ENCODE measurements around the gene BACE1. TPM values are rescaled to one million over a fixed set of nuclear protein-coding genes. Genes with fewer than 3 reads are reported as not detected.

Gene BACE1
- total and polyA plus RNA-seq, 7 experiments from 2014 or later: 0.23 to 2.0 (median 0.34) TPM

DNA sequence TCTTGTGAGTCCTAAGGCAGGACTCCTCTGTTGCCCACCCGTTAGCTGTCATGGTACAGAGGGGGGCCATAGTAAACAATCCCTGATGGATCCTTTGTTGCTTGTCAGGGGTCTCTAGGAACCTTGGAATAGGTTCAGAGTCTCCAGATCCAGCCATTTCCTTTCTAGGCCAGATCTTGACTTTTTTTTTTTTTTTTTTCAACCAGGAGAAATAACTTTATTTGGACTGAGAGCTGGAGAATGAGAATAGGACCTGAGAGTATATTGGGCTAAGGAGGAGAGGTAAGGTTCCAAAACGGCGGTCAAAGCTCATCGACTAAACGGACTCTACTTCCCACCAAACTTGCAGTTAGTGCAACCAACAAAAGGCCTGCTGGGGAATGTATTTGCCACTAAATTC, 19.3 kb upstream of the BACE1 start:
- H3K4me3 ChIP-seq (ENCODE audit: low read length): no peak overlapping the region
- H3K9me3 ChIP-seq (ENCODE audit: control insufficient read depth in 2 of 3, low read length in 3 of 3): no peaks in the 10 kb centered on the region
- Mint-ChIP-seq H3K4me3 (no peak overlapping the region), H3K4me1 (peaks cover 0 to 20% (median 14%) of the 10 kb centered on the region in 7 donors), H3K36me3 (peaks cover 0 to 43% (median 10%) of the 10 kb centered on the region in 5 donors), H3K27ac (peak overlapping the region in 1 of 9 donors; percentile 16), H3K9me3 (no peaks in the 10 kb centered on the region), H3K27me3 (no peaks in the 10 kb centered on the region)
- ATAC-seq (no peak), DNase-seq (no peak)
- H3K27me3 ChIP-seq (ENCODE audit: control insufficient read depth in 2 of 2, insufficient read depth in 2 of 2, low read length in 2 of 2): no peaks in the 10 kb centered on the region
- no peaks in the 10 kb centered on the region for H3K4me1 ChIP-seq (ENCODE audit: control insufficient read depth in 2 of 2, insufficient read depth in 2 of 2, low read length in 2 of 2)
- POLR2A ChIA-PET: no interaction called here
- intact Hi-C loops (cut with micrococcal nuclease): no loop called here
- no peak overlapping the region for H3K27ac ChIP-seq (ENCODE audit: low read depth, low read length)
- peaks cover 0 to 45% (median 0%) of the 10 kb centered on the region in 3 experiments for H3K36me3 ChIP-seq (ENCODE audit: control insufficient read depth in 2 of 3, insufficient read depth in 3 of 3, low read length in 3 of 3)
- CTCF ChIA-PET: interaction anchor here (0.7 to 1.2 kb wide), 2 partner anchors 107 to 566 kb away, joined by 3 read pairs; no protein-coding TSS in a partner anchor

DNA sequence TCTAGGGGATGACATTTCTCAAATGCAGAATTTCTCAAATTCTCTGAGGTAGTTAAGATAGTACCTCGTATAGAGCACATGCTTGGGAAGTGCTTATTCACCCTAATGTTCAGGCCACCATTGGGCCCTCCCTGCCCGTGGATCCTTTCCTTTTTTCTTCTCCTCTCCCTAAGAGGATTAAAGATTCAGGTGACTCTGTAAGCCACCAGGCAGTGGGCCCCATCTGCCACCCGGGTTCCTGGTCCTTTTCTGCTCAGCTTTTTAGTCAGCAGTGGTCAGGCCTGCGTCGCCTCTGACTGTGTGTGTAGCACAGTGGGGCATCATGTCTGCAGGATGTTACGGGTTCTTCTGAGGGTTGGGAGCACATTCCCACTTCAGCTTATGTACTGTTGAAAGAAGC, 18.8 kb upstream of the BACE1 start:
- CTCF ChIA-PET: interaction anchor here (1.2 kb wide), 1 partner anchor 107 kb away, joined by 3 read pairs; no protein-coding TSS in a partner anchor
- no peak overlapping the region for H3K4me3 Mint-ChIP-seq

DNA sequence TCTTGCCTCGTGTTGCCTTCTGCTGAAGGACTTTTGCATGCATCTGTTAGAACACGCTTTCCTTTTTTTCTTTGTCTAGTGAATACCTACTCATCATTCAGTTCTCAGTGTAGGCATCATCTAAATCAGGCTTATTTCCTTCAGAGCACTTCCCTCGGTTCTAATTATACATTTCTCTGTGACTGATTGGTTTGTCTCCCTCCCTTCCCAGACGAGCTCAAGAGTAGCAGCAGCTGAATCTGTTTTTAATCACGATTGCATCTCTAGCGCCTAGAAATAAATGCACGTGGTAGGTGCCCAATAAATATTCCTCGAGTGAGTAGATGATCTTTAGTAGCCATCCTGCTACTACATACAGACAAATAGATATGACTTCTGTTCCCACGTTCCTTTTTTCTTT, 17.9 kb upstream of the BACE1 start:
- H3K4me3 ChIP-seq (ENCODE audit: low read length): no peak overlapping the region
- Mint-ChIP-seq H3K4me3 (no peak overlapping the region), H3K9me3 (no peaks in the 10 kb centered on the region), H3K27me3 (no peaks in the 10 kb centered on the region), H3K36me3 (peaks cover 0 to 36% (median 10%) of the 10 kb centered on the region in 5 donors), H3K27ac (no peak overlapping the region), H3K4me1 (peaks cover 5 to 24% (median 20%) of the 10 kb centered on the region in 7 donors)
- ATAC-seq (no peak), DNase-seq (no peak)
- POLR2A ChIA-PET: no interaction called here
- CTCF ChIA-PET: no interaction called here
- H3K27me3 ChIP-seq (ENCODE audit: control insufficient read depth in 2 of 2, insufficient read depth in 2 of 2, low read length in 2 of 2): no peaks in the 10 kb centered on the region
- peaks cover 0 to 3% of the 10 kb centered on the region in 2 donors for H3K4me1 ChIP-seq (ENCODE audit: control insufficient read depth in 2 of 2, insufficient read depth in 2 of 2, low read length in 2 of 2)
- H3K36me3 ChIP-seq (ENCODE audit: control insufficient read depth in 2 of 3, insufficient read depth in 3 of 3, low read length in 3 of 3): peaks cover 0 to 32% (median 0%) of the 10 kb centered on the region in 3 experiments
- intact Hi-C loops (cut with micrococcal nuclease): no loop called here
- no peaks in the 10 kb centered on the region for H3K9me3 ChIP-seq (ENCODE audit: control insufficient read depth in 2 of 3, low read length in 3 of 3)
- no peak overlapping the region for H3K27ac ChIP-seq (ENCODE audit: low read depth, low read length)

More for the DNA sequence above, 18.8 kb upstream of the BACE1 start:
- no peak for DNase-seq
- Histone ChIP-seq H3K27me3 (ENCODE audit: control insufficient read depth in 2 of 2, insufficient read depth in 2 of 2, low read length in 2 of 2) (no peaks in the 10 kb centered on the region), H3K36me3 (ENCODE audit: control insufficient read depth in 2 of 3, insufficient read depth in 3 of 3, low read length in 3 of 3) (peaks cover 0 to 40% (median 0%) of the 10 kb centered on the region in 3 experiments), H3K4me1 (ENCODE audit: control insufficient read depth in 2 of 2, insufficient read depth in 2 of 2, low read length in 2 of 2) (no peaks in the 10 kb centered on the region), H3K27ac (ENCODE audit: low read depth, low read length) (no peak overlapping the region), H3K4me3 (ENCODE audit: low read length) (no peak overlapping the region), H3K9me3 (ENCODE audit: control insufficient read depth in 2 of 3, low read length in 3 of 3) (no peaks in the 10 kb centered on the region)
- Mint-ChIP-seq H3K36me3 (peaks cover 0 to 39% (median 10%) of the 10 kb centered on the region in 5 donors), H3K4me1 (peaks cover 3 to 23% (median 18%) of the 10 kb centered on the region in 7 donors), H3K9me3 (no peaks in the 10 kb centered on the region), H3K27me3 (no peaks in the 10 kb centered on the region), H3K27ac (no peak overlapping the region)
- no peak for ATAC-seq
- POLR2A ChIA-PET: no interaction called here
- intact Hi-C loops (cut with micrococcal nuclease): no loop called here

DNA sequence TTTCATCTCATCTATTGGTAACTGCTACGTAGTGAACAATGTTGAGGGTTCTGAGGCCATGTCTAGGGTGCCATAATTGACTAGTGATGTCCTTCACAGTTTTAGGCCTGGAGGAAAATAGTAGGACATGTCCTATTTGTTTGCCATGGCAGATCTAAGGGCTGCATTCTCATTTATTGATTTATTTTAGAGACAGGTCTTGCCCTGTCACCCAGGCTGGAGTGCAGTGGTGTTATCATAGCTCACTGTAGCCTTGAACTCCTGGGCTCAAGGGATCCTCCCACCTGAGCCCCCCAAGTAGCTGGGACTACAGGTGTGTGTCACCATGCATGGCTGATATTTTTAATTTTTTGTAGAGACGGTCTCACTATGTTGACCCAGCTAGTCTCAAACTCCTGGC, 16.8 kb upstream of the BACE1 start:
- Mint-ChIP-seq H3K4me3 (no peak overlapping the region), H3K27me3 (no peaks in the 10 kb centered on the region), H3K27ac (no peak overlapping the region), H3K36me3 (peaks cover 0 to 26% (median 4%) of the 10 kb centered on the region in 5 donors), H3K9me3 (no peaks in the 10 kb centered on the region), H3K4me1 (peaks cover 5 to 23% (median 20%) of the 10 kb centered on the region in 7 donors)
- ATAC-seq (no peak), DNase-seq (no peak)
- intact Hi-C loops (cut with micrococcal nuclease): no loop called here
- POLR2A ChIA-PET: interaction anchor here (0.6 kb wide), 1 partner anchor 10 kb away, joined by 4 read pairs; no protein-coding TSS in a partner anchor
- Histone ChIP-seq H3K36me3 (ENCODE audit: control insufficient read depth in 2 of 3, insufficient read depth in 3 of 3, low read length in 3 of 3) (peaks cover 0 to 22% (median 0%) of the 10 kb centered on the region in 3 experiments), H3K9me3 (ENCODE audit: control insufficient read depth in 2 of 3, low read length in 3 of 3) (no peaks in the 10 kb centered on the region), H3K27ac (ENCODE audit: low read depth, low read length) (no peak overlapping the region), H3K4me1 (ENCODE audit: control insufficient read depth in 2 of 2, insufficient read depth in 2 of 2, low read length in 2 of 2) (peaks cover 0 to 10% of the 10 kb centered on the region in 2 donors), H3K27me3 (ENCODE audit: control insufficient read depth in 2 of 2, insufficient read depth in 2 of 2, low read length in 2 of 2) (no peaks in the 10 kb centered on the region), H3K4me3 (ENCODE audit: low read length) (no peak overlapping the region)
- CTCF ChIA-PET: interaction anchor here (1.7 kb wide), 1 partner anchor 10 kb away, joined by 6 read pairs; no protein-coding TSS in a partner anchor

DNA sequence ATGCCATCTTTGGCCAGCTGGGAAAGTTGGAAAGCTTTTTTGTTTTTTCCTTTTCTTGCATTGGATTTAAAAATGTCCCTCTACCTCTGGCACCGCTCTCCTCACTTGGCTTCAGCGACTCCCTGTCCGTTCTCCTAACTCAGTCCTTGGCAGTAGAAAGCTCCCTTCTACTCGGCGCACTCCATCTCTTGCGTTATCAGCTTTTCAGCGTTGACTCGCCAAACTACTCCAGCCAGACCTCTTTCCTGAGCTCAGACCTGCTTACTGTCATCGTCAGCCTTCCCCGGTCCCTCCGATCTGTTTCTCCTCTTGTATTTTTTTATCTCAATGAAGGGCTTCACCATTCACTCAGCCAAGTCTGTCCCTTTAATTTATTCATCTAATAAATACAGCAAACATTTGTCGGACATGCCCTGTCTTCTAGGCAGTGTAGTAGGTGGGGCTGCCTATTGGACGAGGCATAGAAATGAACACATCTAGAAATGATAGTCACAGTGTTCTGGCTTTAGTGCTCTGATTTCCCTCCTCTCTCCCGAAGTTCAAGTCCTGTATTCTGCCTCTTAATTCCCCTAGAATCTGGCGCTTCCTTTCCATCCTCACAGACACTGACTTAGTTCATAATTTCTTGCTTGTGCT, 12.4 kb upstream of the BACE1 start:
- peak; percentile 2 for ATAC-seq
- H3K27ac ChIP-seq (ENCODE audit: low read depth, low read length): peak overlapping the region; percentile 79
- H3K9me3 ChIP-seq (ENCODE audit: control insufficient read depth in 2 of 3, low read length in 3 of 3): no peaks in the 10 kb centered on the region
- peaks cover 0 to 10% of the 10 kb centered on the region in 2 donors for H3K4me1 ChIP-seq (ENCODE audit: control insufficient read depth in 2 of 2, insufficient read depth in 2 of 2, low read length in 2 of 2)
- Mint-ChIP-seq H3K4me3 (no peak overlapping the region), H3K27ac (no peak overlapping the region), H3K9me3 (no peaks in the 10 kb centered on the region), H3K4me1 (peaks cover 0 to 21% (median 14%) of the 10 kb centered on the region in 7 donors), H3K27me3 (no peaks in the 10 kb centered on the region), H3K36me3 (peaks cover 0 to 3% (median 0%) of the 10 kb centered on the region in 5 donors)
- DNase-seq: peak in 1 of 9 donors; percentile 7
- H3K36me3 ChIP-seq (ENCODE audit: control insufficient read depth in 2 of 3, insufficient read depth in 3 of 3, low read length in 3 of 3): no peaks in the 10 kb centered on the region
- CTCF ChIA-PET: interaction anchor here (1.0 kb wide), 1 partner anchor 19 kb away, joined by 4 read pairs; no protein-coding TSS in a partner anchor
- H3K4me3 ChIP-seq (ENCODE audit: low read length): peak overlapping the region; percentile 66
- intact Hi-C loops (cut with micrococcal nuclease): loop anchor here (5.0 to 10.0 kb wide), 3 partner anchors 154 to 556 kb away; partner anchors contain the start of genes BUD13 (in 2 of the 2), SIDT2 (in 1 of the 2) and ZPR1 (in 1 of the 2)
- POLR2A ChIA-PET: interaction anchor here (0.6 to 1.4 kb wide), 6 partner anchors 84 to 1419 kb away, joined by 3 to 6 read pairs (median 3); partner anchors contain the start of genes PAFAH1B2, PCSK7 and SIDT2
- no peaks in the 10 kb centered on the region for H3K27me3 ChIP-seq (ENCODE audit: control insufficient read depth in 2 of 2, insufficient read depth in 2 of 2, low read length in 2 of 2)

DNA sequence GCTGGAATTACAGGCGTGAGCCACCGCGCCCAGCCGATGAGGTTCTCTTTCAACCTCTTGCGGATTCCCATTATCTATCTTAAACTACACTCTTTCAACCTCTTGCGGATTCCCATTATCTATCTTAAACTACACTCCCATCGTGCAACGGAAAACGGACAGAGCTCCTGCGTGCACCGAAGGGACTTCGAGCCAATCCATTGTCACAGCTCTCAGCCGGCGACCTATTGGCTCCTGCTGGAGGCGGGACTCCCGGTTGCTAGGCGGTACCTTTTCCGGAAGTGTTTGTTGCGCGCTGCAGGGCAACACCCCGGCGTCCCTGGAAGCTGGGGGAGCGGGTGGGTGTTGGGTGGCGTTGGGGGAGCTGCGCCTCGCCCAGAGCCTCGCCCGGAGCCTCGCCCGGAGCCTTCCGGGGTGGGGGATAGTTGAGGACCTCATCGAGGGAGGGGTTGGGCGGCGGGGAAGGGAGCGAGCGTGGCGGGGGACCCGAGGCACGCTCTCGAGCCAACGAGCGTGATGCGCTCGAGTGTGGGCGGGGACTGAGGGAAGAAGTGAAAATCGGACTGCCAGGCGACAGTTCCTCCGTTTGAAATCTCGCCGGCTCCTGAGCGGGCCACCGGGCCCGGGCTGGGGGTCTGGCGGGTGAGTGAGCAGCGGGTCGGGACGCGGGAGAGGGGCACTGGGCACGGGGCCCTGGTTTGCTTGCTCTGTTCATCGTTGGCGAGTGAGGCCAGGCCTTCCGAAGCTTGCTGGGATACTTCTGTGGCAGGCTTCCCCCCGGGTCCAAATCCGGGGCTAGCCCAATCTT, 11.7 kb upstream of the BACE1 start, which contains the start of gene CEP164:
CEP164 (plus strand) TSS at position 288 of the 808 bp plus-strand sequence. CDS start 10,733 bp downstream, outside the sequence.
- DNase-seq (peak; percentile 76 to 95 (median 93)), ATAC-seq (peak; percentile 96)
- intact Hi-C loops (cut with micrococcal nuclease): loop anchor here (1.0 to 10.0 kb wide), 10 partner anchors 11 to 659 kb away; partner anchors contain the start of genes BACE1 (in 2 of the 2), BUD13 (in 2 of the 2), PCSK7 (in 2 of the 2) and RNF214 (in 2 of the 2)
- H3K4me1 ChIP-seq (ENCODE audit: control insufficient read depth in 2 of 2, insufficient read depth in 2 of 2, low read length in 2 of 2): peaks cover 0 to 10% of the 10 kb centered on the region in 2 donors
- no peaks in the 10 kb centered on the region for H3K9me3 Mint-ChIP-seq
- CTCF ChIA-PET: interaction anchor here (1.0 kb wide), 1 partner anchor 18 kb away, joined by 4 read pairs; no protein-coding TSS in a partner anchor
- peaks cover 0 to 4% (median 0%) of the 10 kb centered on the region in 5 donors for H3K27me3 Mint-ChIP-seq
- H3K27ac Mint-ChIP-seq: peak within 1 kb of the TSS in 4 of 9 donors; percentile 11 to 81 (median 68)
- peak within 1 kb of the TSS in 8 of 10 donors; percentile 26 to 69 (median 44) for H3K4me3 Mint-ChIP-seq
- no peaks in the 10 kb centered on the region for H3K9me3 ChIP-seq (ENCODE audit: control insufficient read depth in 2 of 3, low read length in 3 of 3)
- no peaks in the 10 kb centered on the region for H3K27me3 ChIP-seq (ENCODE audit: control insufficient read depth in 2 of 2, insufficient read depth in 2 of 2, low read length in 2 of 2)
- no peaks in the 10 kb centered on the region for H3K36me3 ChIP-seq (ENCODE audit: control insufficient read depth in 2 of 3, insufficient read depth in 3 of 3, low read length in 3 of 3)
- peaks cover 0 to 3% (median 0%) of the 10 kb centered on the region in 5 donors for H3K36me3 Mint-ChIP-seq
- peaks cover 0 to 19% (median 14%) of the 10 kb centered on the region in 7 donors for H3K4me1 Mint-ChIP-seq
- H3K27ac ChIP-seq (ENCODE audit: low read depth, low read length): peak within 1 kb of the TSS; percentile 79
- H3K4me3 ChIP-seq (ENCODE audit: low read length): peak within 1 kb of the TSS; percentile 66
- POLR2A ChIA-PET: interaction anchor here (0.7 to 1.4 kb wide), 8 partner anchors 10 to 445 kb away, joined by 3 to 6 read pairs (median 4); partner anchors contain the start of genes PAFAH1B2, PCSK7 and SIDT2
